HepG2 (cell line): Measurements from ENCODE around the gene RREB1. TPM values are rescaled to one million over a fixed set of nuclear protein-coding genes. Genes with fewer than 3 reads are reported as not detected.

Source experiments
- HMG20A ChIP-seq: IDR thresholded peaks from 2 replicates; pipeline ENCODE4 v1.6.1; 2016; ENCODE audit warnings: borderline replicate concordance
- NFAT5 ChIP-seq: sonication (generic); formaldehyde crosslinking; IDR thresholded peaks from 2 replicates; pipeline ENCODE4 v1.4.0; 2020; ENCODE audit warnings: missing genetic modification reagents
- REST ChIP-seq, 2 experiments: IDR thresholded peaks; 2 replicates each; pipeline ENCODE4 v1.6.1; 2011 to 2012; ENCODE audit warnings: low read length in 2 of 2, borderline replicate concordance in 1 of 2, low read depth in 1 of 2, mild to moderate bottlenecking in 1 of 2, moderate library complexity in 1 of 2
- SRSF4 ChIP-seq: fragments of 200-400 bp; formaldehyde crosslinking; IDR thresholded peaks from one replicate; pipeline ENCODE4 v1.6.1; 2018; ENCODE audit warnings: mild to moderate bottlenecking, low read depth, low read length, moderate library complexity; ENCODE audit not compliant: poor library complexity, severe bottlenecking
- TFDP2 ChIP-seq: sonication (generic); formaldehyde crosslinking; IDR thresholded peaks from 2 replicates; pipeline ENCODE4 v1.4.0; 2020; ENCODE audit warnings: missing genetic modification reagents
- ZBED4 ChIP-seq: sonication (generic); formaldehyde crosslinking; IDR thresholded peaks from 2 replicates; pipeline ENCODE4 v1.4.0; 2020; ENCODE audit warnings: missing genetic modification reagents, borderline replicate concordance
- ZFP91 ChIP-seq: sonication (generic); formaldehyde crosslinking; IDR thresholded peaks from 2 replicates; pipeline ENCODE4 v1.9.0; 2022; ENCODE audit warnings: missing genetic modification reagents, mild to moderate bottlenecking, borderline replicate concordance
- ZNF281 ChIP-seq: sonication (generic); formaldehyde crosslinking; IDR thresholded peaks from 2 replicates; pipeline ENCODE4 v1.4.0; 2020; ENCODE audit warnings: missing genetic modification reagents, borderline replicate concordance
- ZNF557 ChIP-seq: sonication (generic); formaldehyde crosslinking; IDR thresholded peaks from 2 replicates; pipeline ENCODE4 v1.4.0; 2020; ENCODE audit warnings: missing genetic modification reagents
- polyA plus RNA-seq, 8 experiments: library from polyadenylated mRNA; depleted of rRNA in 3 of 8; stranded (reverse) in 7 of 8; unstranded in 1 of 8; fragments of >200 nt; fragmentation: Illumina TruSeq in 4 of 8; extraction: Trizol in 4 of 8; gene quantifications; 2 replicates each; pipeline versions ENCODE4 v1.2.1 to v1.2.3, GENCODE V29; 2011 to 2016; ENCODE audit warnings: low read depth in 4 of 8, missing spikeins in 1 of 8, mixed read lengths in 1 of 8; ENCODE audit not compliant: insufficient read depth in 1 of 8
- total RNA-seq, 5 experiments: library from RNA; depleted of rRNA; stranded (reverse); fragments of >200 nt; fragmentation: Illumina TruSeq; extraction: Trizol; gene quantifications; 2 replicates each; pipeline ENCODE4 v1.2.3, GENCODE V29; 2016; ENCODE audit warnings: low read depth in 1 of 5

The RREB1 gene
- total and polyA plus RNA-seq, 2 of the 13 experiments (the other 11 are each of a cell fraction or from before 2014, with no cell fraction given): 6.1 to 23.2 TPM

- TF ChIP-seq ZFP91 (CRISPR knock-in tag) (no peak), ZBED4 (CRISPR knock-in tag) (no peak), TFDP2 (CRISPR knock-in tag) (no peak), REST (IDR thresholded peaks at IDR 0.05; ENCODE audit: borderline replicate concordance in 1 of 2, low read depth in 1 of 2, low read length in 2 of 2) (no peak), NFAT5 (CRISPR knock-in tag) (no peak), ZNF557 (CRISPR knock-in tag) (no peak), ZNF281 (no peak), HMG20A (CRISPR knock-in tag) (no peak), SRSF4 (no peak)
These were observed 107.4 kb downstream of the RREB1 start (continued) for GRCh38 chr6:7215131-7215530.
